ENCODE results near the gene GGT5.
"Not testable (repeated sequence)": the region's sequence is repeated elsewhere in the genome, so short reads cannot be mapped to it uniquely, and the experiment has no call there.

GGT5 gene
- total RNA-seq = 0 reads per million in 2 donors

- DNase-seq = not testable (repeated sequence)
Measured at GRCh38 chr22:24245030-24245431, at the start of gene GGT5. TSS of gene GGT5 (minus strand) at chr22:24245082. CDS start at chr22:24244725, 357 bp downstream.

GRCh38 chr22:24292202-24292830, 47.4 kb upstream of the GGT5 start:
- DNase-seq = not testable (repeated sequence)

GRCh38 chr22:24291515-24292201, 46.8 kb upstream of the GGT5 start:
- no peak for DNase-seq

- DNase-seq = no peak
Measured at GRCh38 chr22:24290459-24290858, 45.6 kb upstream of the GGT5 start.

- no peak for DNase-seq
Measured at GRCh38 chr22:24289741-24290163, 44.9 kb upstream of the GGT5 start.

- DNase-seq = no peak
Measured at GRCh38 chr22:24289114-24289513, 44.2 kb upstream of the GGT5 start.

GRCh38 chr22:24287801-24288200, 42.9 kb upstream of the GGT5 start:
- not testable (repeated sequence) for DNase-seq

- DNase-seq = not testable (repeated sequence)
Measured at GRCh38 chr22:24287212-24287611, 42.3 kb upstream of the GGT5 start.

- no peak for DNase-seq
Measured at GRCh38 chr22:24285245-24285644, 40.4 kb upstream of the GGT5 start.

GRCh38 chr22:24284747-24285203, 39.9 kb upstream of the GGT5 start:
- no peak for DNase-seq

GRCh38 chr22:24282401-24282800, 37.5 kb upstream of the GGT5 start:
- no peak for DNase-seq

- DNase-seq = not testable (repeated sequence)
Measured at GRCh38 chr22:24280363-24280762, 35.5 kb upstream of the GGT5 start.

- not testable (repeated sequence) for DNase-seq
Measured at GRCh38 chr22:24274696-24275405, 30.0 kb upstream of the GGT5 start.

GRCh38 chr22:24273906-24274305, 29.0 kb upstream of the GGT5 start:
- not testable (repeated sequence) for DNase-seq

- DNase-seq = not testable (repeated sequence)
Measured at GRCh38 chr22:24273031-24273430, 28.1 kb upstream of the GGT5 start.

GRCh38 chr22:24271386-24271854, 26.5 kb upstream of the GGT5 start:
- DNase-seq = no peak

- peak; percentile 87 for DNase-seq
Measured at GRCh38 chr22:24270556-24271385, 25.9 kb upstream of the GGT5 start, which contains the start of gene SPECC1L. TSS of gene SPECC1L (plus strand) at chr22:24270831. CDS start at chr22:24302232, 31,401 bp downstream.

- not testable (repeated sequence) for DNase-seq
Measured at GRCh38 chr22:24266495-24266894, 21.6 kb upstream of the GGT5 start.

- DNase-seq = no peak
Measured at GRCh38 chr22:24265734-24266133, 20.9 kb upstream of the GGT5 start.

- DNase-seq = not testable (repeated sequence)
Measured at GRCh38 chr22:24264329-24264896, 19.5 kb upstream of the GGT5 start.

- not testable (repeated sequence) for DNase-seq
Measured at GRCh38 chr22:24263479-24263878, 18.6 kb upstream of the GGT5 start.

Data from T-helper 9 cell (primary cell).